ENCODE data around the gene MEGF11. TPM values are rescaled to one million over a fixed set of nuclear protein-coding genes. Genes with fewer than 3 reads are reported as not detected.

The MEGF11 gene
- total RNA-seq, 1 donor = under 0.01 TPM

DNA sequence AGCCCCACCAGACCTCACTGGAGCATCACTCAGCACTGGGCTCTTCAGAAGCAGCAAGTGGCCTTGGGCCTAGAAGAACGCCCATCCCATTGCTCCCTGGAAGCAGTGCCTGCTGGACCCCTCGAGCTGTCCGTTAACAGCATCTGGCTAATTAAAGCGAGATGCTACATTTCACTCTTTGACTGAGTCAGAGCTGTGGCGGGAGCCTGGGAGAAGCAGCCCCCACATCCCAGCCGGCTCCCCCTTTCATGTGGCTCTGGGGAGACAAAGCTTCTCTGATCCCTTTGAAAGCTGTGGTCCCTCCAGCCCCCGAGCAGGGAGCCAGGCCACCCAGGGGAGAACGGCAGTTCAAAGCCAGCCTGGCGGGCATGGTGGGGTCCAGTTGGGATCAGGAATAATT lies 103.7 kb downstream of the MEGF11 start:
- no peak for DNase-seq (ENCODE audit: low read depth)
- H3K4me3 ChIP-seq (ENCODE audit: low read depth, low read length) = no peak overlapping the region
- TF ChIP-seq, protein P1, sequence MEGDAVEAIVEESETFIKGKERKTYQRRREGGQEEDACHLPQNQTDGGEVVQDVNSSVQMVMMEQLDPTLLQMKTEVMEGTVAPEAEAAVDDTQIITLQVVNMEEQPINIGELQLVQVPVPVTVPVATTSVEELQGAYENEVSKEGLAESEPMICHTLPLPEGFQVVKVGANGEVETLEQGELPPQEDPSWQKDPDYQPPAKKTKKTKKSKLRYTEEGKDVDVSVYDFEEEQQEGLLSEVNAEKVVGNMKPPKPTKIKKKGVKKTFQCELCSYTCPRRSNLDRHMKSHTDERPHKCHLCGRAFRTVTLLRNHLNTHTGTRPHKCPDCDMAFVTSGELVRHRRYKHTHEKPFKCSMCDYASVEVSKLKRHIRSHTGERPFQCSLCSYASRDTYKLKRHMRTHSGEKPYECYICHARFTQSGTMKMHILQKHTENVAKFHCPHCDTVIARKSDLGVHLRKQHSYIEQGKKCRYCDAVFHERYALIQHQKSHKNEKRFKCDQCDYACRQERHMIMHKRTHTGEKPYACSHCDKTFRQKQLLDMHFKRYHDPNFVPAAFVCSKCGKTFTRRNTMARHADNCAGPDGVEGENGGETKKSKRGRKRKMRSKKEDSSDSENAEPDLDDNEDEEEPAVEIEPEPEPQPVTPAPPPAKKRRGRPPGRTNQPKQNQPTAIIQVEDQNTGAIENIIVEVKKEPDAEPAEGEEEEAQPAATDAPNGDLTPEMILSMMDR (IDR thresholded peaks at IDR 0.05; ENCODE audit: insufficient read depth, low read depth, low read length) = no peak

DNA sequence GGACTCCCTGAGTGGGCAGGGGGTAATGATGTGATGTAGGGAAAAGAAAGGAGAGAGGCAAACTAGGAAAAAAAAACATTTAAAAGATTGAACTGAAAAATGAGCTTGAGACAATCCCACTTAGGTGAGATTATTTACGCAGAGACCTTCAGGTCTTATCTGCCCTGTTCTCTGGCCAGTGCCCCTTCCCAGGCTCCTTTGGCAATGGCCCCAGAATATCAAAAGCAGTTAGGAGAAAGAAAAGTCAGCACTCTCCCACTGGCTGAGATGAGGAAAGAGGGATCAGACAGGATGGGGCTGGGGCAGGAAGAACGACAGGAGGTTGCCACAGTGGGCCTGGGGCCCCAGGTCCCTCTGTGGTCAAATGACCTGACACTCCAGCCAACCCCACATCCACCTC lies 105.4 kb downstream of the MEGF11 start:
- H3K4me3 ChIP-seq (ENCODE audit: low read depth, low read length) = no peak overlapping the region
- DNase-seq (ENCODE audit: low read depth) = no peak
- TF ChIP-seq, protein P1 (IDR thresholded peaks at IDR 0.05; ENCODE audit: insufficient read depth, low read depth, low read length) = no peak

DNA sequence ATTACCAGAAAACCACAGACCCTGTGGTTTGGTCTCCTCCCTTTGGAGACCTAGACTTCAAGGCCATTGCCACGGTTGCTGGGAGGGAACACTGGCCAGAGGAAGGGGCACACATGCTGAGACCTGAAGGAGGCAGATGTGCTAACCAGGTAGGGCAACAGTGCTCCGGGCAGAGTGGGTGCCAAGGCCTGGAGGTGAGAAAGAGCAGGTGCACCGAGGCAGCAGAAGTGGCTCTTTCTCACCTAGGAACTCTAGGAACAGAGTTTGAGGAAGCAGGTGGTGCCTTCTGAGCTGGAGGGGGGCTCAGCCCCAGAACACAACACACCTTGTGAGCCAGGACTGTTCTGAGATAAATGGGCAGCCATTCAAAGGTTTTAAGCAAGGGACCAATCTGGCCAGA lies 106.1 kb downstream of the MEGF11 start:
- no peak for DNase-seq (ENCODE audit: low read depth)
- H3K4me3 ChIP-seq (ENCODE audit: low read depth, low read length) = no peak overlapping the region
- TF ChIP-seq, protein P1 (IDR thresholded peaks at IDR 0.05; ENCODE audit: insufficient read depth, low read depth, low read length) = no peak

- no peak for DNase-seq (ENCODE audit: low read depth)
- no peak overlapping the region for H3K4me3 ChIP-seq (ENCODE audit: low read depth, low read length)
- TF ChIP-seq, protein P1 (IDR thresholded peaks at IDR 0.05; ENCODE audit: insufficient read depth, low read depth, low read length) = no peak
Measured at GRCh38 chr15:66145726-66146182, 107.8 kb downstream of the MEGF11 start.

GRCh38 chr15:66144978-66145725 lies 108.4 kb downstream of the MEGF11 start:
- TF ChIP-seq, protein P1 (IDR thresholded peaks at IDR 0.05; ENCODE audit: insufficient read depth, low read depth, low read length) = no peak
- no peak for DNase-seq (ENCODE audit: low read depth)

GRCh38 chr15:66142285-66142684 lies 111.3 kb downstream of the MEGF11 start:
- no peak for DNase-seq (ENCODE audit: low read depth)
- H3K4me3 ChIP-seq (ENCODE audit: low read depth, low read length) = no peak overlapping the region
- TF ChIP-seq, protein P1 (IDR thresholded peaks at IDR 0.05; ENCODE audit: insufficient read depth, low read depth, low read length) = no peak

More at GRCh38 chr15:66144978-66145725, 108.4 kb downstream of the MEGF11 start:
- no peak overlapping the region for H3K4me3 ChIP-seq (ENCODE audit: low read depth, low read length)

Data from fibroblast of villous mesenchyme (primary cell).